Measurements from ENCODE around the gene TFCP2L1.
"Not testable (repeated sequence)": the region's sequence is repeated elsewhere in the genome, so short reads cannot be mapped to it uniquely, and the experiment has no call there.

Gene TFCP2L1

DNA sequence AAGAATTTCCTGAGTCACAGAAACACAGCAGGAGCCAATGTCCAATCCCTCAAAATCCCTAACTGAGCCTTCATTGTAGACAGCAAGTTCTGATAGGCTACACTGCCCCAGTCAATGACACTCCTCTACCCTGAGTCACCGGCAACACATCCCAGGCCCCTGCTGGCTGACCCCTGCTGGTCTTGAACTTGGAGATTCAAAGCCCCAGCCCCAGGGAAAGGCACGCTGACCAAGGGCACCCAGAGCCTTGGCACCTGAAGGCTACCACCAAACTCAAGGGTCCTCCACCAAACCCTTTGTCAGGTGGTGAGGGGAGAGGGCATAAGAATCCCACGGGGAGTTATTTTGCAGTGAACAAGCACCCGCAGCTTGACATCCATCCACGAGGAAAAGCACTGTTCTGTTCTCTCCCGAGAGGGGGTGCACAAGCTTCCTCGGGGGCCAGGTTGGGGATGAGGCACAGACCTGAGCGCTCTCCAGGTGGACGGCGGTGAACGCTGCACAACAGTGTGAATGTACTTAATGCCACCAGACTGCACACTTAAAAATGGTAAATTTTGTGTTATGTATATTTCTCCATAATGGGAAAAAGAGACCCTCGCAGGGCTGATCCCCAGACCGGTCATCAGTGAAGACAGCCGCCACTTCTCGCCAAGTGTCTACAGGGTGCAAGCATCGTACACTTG, 46.9 kb downstream of the TFCP2L1 start:
- H3K27ac Mint-ChIP-seq = no peak overlapping the region

DNA sequence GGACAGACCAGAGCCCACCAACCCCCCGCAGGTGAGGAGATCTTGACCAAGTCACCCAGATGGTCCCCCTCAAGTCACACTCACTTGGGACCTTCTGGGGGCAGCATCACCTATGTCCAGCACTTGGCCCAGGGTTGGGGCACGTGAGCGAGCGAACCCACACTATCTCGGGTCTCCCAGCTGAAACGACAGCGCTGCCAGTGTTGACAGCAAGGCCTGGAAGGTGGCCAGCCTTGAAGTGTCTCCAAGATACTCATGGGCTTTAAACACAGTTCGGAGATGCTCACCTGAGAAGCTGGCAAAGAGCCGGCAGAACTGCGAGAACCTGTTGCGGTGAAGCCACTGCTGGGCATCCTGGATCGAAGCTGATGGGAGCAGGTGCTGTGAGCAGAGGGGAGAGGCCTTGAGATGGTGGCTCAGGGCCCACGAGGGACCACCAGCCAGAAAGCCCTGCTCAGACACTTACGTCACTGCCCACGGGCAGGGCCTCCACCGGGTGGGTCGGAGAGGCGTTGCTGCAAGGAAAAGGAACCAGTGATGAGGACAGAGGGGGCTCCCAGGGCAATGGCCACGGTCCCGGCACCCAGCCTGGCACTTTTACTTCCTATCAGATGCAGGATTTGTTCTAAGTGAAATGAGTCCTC, 47.5 kb downstream of the TFCP2L1 start:
- H3K36me3 Mint-ChIP-seq = peaks cover 5% of the 10 kb centered on the region
- DNase-seq (ENCODE audit: low spot score in 2 of 2) (no peak), ATAC-seq (ENCODE audit: low read depth) (no peak)
- no peak overlapping the region for H3K4me3 Mint-ChIP-seq
- H3K9me3 Mint-ChIP-seq = no peaks in the 10 kb centered on the region
- H3K27ac Mint-ChIP-seq = no peak overlapping the region
- H3K27me3 Mint-ChIP-seq = no peaks in the 10 kb centered on the region
- H3K4me1 Mint-ChIP-seq = no peaks in the 10 kb centered on the region

More for the DNA sequence above, 46.9 kb downstream of the TFCP2L1 start:
- H3K27me3 Mint-ChIP-seq = no peaks in the 10 kb centered on the region
- no peaks in the 10 kb centered on the region for H3K4me1 Mint-ChIP-seq
- no peaks in the 10 kb centered on the region for H3K9me3 Mint-ChIP-seq
- DNase-seq (ENCODE audit: low spot score in 2 of 2) (no peak), ATAC-seq (ENCODE audit: low read depth) (no peak)
- peaks cover 5% of the 10 kb centered on the region for H3K36me3 Mint-ChIP-seq
- H3K4me3 Mint-ChIP-seq = no peak overlapping the region

DNA sequence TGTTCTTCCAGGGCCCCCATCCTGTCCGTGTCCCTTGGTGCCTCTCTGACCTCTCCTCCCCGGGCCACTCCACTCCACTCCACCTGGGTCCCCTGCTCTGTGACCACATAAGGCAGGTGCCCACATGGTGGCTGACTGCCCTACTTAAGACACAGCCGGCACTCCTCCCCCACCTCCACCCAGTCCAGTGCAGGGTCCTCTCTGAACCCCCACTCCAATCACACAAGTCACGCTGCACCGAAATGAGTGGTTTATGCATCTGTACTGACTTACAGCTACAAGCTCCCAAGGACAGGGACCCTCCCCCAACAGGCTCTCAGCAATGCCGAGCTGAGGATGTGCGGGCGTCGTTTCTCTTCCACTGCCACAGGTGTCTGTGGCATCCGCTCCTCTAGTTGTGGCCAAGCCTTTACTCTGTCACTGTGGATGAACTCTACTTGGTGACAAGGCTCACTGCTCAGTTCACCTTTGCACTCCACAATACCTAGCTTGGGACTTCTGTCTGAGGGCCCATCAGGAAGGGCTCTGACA, 48.3 kb downstream of the TFCP2L1 start:
- no peak for DNase-seq (ENCODE audit: low spot score in 2 of 2)
- Mint-ChIP-seq H3K4me1 (no peaks in the 10 kb centered on the region), H3K9me3 (no peaks in the 10 kb centered on the region), H3K27ac (no peak overlapping the region), H3K36me3 (peaks cover 5% of the 10 kb centered on the region), H3K4me3 (no peak overlapping the region), H3K27me3 (no peaks in the 10 kb centered on the region)
- no peak for ATAC-seq (ENCODE audit: low read depth)

DNA sequence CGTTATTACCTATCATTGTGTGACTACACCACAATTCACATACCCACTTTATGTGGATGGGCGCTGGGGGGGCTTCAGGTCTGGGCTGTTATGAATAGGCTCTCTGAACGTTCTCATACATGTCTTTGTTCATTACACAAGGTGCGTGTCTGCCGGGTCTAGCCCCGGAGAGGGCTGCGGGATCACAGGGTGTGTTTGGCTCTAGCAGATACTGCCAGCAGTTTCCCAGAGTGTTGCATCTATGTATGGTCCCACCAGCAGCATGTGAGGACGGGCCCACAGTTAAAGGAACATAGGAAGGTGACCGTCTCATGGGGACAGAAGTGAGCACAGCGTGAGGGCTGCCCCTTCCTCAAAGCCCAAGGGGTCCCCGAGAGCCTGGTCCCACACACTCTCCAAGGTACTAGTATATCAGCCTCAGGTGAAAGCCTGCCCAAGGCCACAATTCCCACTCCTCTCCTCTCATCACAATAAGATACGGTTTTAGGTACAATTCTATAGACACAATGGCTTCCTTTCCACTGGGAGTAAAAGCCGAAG, 48.8 kb downstream of the TFCP2L1 start:
- Mint-ChIP-seq H3K4me1 (no peaks in the 10 kb centered on the region), H3K9me3 (no peaks in the 10 kb centered on the region), H3K36me3 (peaks cover 4% of the 10 kb centered on the region), H3K27me3 (no peaks in the 10 kb centered on the region), H3K4me3 (no peak overlapping the region), H3K27ac (no peak overlapping the region)
- DNase-seq (ENCODE audit: low spot score in 2 of 2) (no peak), ATAC-seq (ENCODE audit: low read depth) (no peak)

- no peaks in the 10 kb centered on the region for H3K4me1 Mint-ChIP-seq
- no peak overlapping the region for H3K27ac Mint-ChIP-seq
- H3K36me3 Mint-ChIP-seq = peaks cover 4% of the 10 kb centered on the region
Observed at GRCh38 chr2:121235542-121235941, 49.5 kb downstream of the TFCP2L1 start.

GRCh38 chr2:121234791-121235190, 50.2 kb downstream of the TFCP2L1 start:
- peaks cover 4% of the 10 kb centered on the region for H3K36me3 Mint-ChIP-seq
- no peak overlapping the region for H3K4me3 Mint-ChIP-seq
- no peaks in the 10 kb centered on the region for H3K27me3 Mint-ChIP-seq
- H3K27ac Mint-ChIP-seq = no peak overlapping the region
- H3K4me1 Mint-ChIP-seq = no peaks in the 10 kb centered on the region
- DNase-seq (ENCODE audit: low spot score in 2 of 2) = no peak
- ATAC-seq (ENCODE audit: low read depth) = no peak
- no peaks in the 10 kb centered on the region for H3K9me3 Mint-ChIP-seq

More at GRCh38 chr2:121235542-121235941, 49.5 kb downstream of the TFCP2L1 start:
- no peaks in the 10 kb centered on the region for H3K27me3 Mint-ChIP-seq
- DNase-seq (ENCODE audit: low spot score in 2 of 2) = no peak
- H3K4me3 Mint-ChIP-seq = no peak overlapping the region
- no peaks in the 10 kb centered on the region for H3K9me3 Mint-ChIP-seq
- ATAC-seq (ENCODE audit: low read depth) = no peak

DNA sequence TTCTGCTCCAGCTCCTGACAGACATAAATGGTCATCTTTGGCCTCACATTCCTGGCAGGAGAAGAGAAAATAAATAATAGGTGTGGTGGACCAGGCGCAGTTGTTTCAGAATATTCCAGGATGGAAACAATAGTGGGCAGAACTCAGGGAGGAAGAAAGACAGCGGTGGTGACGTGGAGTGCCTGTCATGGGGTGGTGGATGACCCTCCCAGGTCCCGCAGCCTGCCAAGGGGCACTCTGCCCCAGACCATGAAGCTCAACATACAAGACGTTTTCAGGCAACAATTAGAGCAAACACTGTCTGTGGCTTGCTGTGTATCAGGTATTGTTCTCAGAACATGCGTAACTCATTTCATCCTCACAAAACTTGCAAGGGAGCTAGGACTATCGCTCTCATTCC, 50.9 kb downstream of the TFCP2L1 start:
- Mint-ChIP-seq H3K4me3 (no peak overlapping the region), H3K9me3 (no peaks in the 10 kb centered on the region), H3K4me1 (no peaks in the 10 kb centered on the region), H3K27ac (no peak overlapping the region), H3K36me3 (peaks cover under 1% of the 10 kb centered on the region), H3K27me3 (no peaks in the 10 kb centered on the region)
- DNase-seq (ENCODE audit: low spot score in 2 of 2) (no peak), ATAC-seq (ENCODE audit: low read depth) (no peak)

DNA sequence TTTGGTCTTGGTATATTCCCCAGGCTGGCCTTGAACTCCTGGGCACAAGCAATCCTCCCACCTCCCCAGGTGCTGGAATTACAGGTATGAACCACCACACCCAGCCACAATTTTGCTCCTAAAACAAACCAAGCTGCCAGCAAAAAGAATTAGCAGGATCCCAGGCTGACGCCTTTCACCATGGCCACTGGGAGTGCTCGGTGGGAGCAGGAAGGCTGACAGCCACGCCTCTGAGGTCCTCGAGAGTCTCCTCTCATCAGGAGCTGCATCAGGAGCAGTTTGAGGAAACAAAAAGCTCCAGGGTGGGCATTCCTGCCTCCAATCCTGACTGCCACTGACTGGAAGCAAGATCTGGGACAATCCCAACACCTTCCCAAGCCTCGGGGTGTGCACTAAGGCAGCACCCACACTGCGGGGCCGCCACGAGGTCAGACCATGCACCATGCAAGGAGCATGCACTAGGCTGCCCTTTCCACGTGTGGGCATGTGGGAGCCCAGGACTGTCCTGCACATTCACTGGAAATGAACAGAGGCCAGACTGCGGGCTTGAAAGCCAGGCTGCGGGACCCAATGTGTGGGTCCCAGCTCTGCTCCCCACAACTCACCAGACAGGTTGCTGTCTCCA, 51.4 kb downstream of the TFCP2L1 start:
- DNase-seq (ENCODE audit: low spot score in 2 of 2) (no peak), ATAC-seq (ENCODE audit: low read depth) (no peak)
- Mint-ChIP-seq H3K4me3 (no peak overlapping the region), H3K4me1 (no peaks in the 10 kb centered on the region), H3K9me3 (no peaks in the 10 kb centered on the region), H3K27ac (no peak overlapping the region), H3K36me3 (no peaks in the 10 kb centered on the region), H3K27me3 (no peaks in the 10 kb centered on the region)

DNA sequence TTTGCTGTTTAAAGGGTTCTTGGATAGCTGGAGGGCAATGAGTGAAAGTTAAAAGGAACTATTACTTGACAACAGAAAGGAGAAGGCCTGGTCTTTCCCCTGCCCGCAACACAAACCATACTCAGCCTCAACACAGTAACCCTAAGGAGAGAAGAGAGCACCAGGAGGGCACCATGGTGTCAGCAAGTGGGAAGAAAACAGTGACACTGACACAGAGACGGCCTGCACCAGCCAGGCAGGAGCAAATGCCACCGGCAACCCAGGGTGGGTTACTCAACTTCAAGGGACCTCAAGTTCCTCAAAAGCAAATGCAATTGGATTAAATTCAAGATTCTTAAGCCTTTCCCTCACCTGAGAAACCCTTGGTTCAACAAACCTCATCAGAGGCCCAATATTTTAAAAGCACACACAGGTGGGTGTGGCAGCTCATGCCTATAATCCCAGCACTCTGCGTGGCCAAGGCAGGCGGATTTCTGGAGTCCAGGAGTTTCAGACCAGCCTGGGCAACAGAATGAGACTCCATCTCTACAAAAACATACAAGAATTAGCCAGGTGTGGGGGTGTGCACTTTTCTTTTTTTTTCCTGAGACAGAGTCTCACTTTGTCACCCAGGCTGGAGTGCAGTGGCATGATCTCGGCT, 52.3 kb downstream of the TFCP2L1 start:
- ATAC-seq (ENCODE audit: low read depth) (no peak), DNase-seq (ENCODE audit: low spot score in 2 of 2) (no peak)
- no peaks in the 10 kb centered on the region for H3K36me3 Mint-ChIP-seq
- no peaks in the 10 kb centered on the region for H3K4me1 Mint-ChIP-seq
- H3K27ac Mint-ChIP-seq = no peak overlapping the region
- no peaks in the 10 kb centered on the region for H3K27me3 Mint-ChIP-seq
- H3K9me3 Mint-ChIP-seq = no peaks in the 10 kb centered on the region
- no peak overlapping the region for H3K4me3 Mint-ChIP-seq

DNA sequence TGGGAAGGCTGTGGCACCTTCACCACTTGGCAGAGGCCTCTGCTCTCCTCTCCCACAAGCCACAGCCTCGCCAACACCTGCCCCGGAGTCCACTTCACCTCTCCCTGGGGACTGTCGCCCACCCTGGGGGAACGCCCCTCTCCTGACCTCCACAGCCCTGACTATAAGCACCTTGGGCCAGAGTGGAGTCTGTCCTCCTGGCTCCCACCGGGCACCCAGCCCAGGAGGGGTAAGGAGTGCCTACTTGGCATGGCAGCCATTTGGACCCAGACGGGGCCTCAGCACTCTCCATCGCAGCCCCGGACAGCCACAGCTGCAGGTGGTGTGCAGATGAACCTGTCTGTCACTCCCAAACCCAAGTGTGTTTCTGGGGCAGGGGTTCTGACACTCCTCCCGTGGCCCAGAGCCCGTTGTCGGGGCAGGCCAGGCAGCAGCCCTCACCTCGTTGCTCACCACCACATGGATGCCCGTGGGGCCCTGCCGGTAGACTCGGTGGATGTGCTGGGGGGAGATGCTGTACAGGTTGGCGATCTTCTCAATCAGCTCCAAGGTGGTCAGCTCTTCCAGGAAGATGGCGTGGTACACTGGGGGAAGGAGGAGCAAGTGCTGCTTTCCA, 53.5 kb downstream of the TFCP2L1 start:
- no peaks in the 10 kb centered on the region for H3K27me3 Mint-ChIP-seq
- no peaks in the 10 kb centered on the region for H3K36me3 Mint-ChIP-seq
- no peaks in the 10 kb centered on the region for H3K9me3 Mint-ChIP-seq
- H3K27ac Mint-ChIP-seq = no peak overlapping the region
- H3K4me1 Mint-ChIP-seq = no peaks in the 10 kb centered on the region
- no peak overlapping the region for H3K4me3 Mint-ChIP-seq
- ATAC-seq (ENCODE audit: low read depth) (no peak), DNase-seq (ENCODE audit: low spot score in 2 of 2) (no peak)

DNA sequence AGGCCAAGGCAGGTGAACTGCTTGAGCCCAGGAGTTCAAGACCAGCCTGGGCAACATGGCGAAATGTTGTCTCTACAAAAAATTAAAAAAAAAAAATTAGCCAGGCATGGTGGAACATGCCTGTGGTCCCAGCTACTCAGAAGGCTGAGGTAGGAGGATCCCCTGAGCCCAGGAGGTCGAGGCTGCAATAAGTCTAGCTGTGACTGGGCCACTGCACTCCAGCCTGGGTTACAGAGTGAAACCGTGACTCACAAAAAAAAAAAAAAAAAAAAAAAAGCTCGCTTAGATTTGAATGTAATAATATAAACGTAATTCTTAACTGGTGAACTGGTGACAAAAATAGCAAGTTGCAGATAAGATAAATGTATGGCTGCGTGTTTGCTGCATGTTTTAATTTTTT, 56.5 kb downstream of the TFCP2L1 start:
- no peak for DNase-seq (ENCODE audit: low spot score in 2 of 2)
- no peak for ATAC-seq (ENCODE audit: low read depth)
- Mint-ChIP-seq H3K27me3 (no peaks in the 10 kb centered on the region), H3K36me3 (peaks cover under 1% of the 10 kb centered on the region), H3K9me3 (no peaks in the 10 kb centered on the region), H3K4me3 (no peak overlapping the region), H3K4me1 (no peaks in the 10 kb centered on the region), H3K27ac (no peak overlapping the region)

- not testable (repeated sequence) for ATAC-seq (ENCODE audit: low read depth); H3K4me1 Mint-ChIP-seq; DNase-seq (ENCODE audit: low spot score in 2 of 2); H3K9me3 Mint-ChIP-seq; H3K36me3 Mint-ChIP-seq; H3K27me3 Mint-ChIP-seq; H3K27ac Mint-ChIP-seq; H3K4me3 Mint-ChIP-seq
Observed at GRCh38 chr2:121227381-121228144, 57.4 kb downstream of the TFCP2L1 start.

DNA sequence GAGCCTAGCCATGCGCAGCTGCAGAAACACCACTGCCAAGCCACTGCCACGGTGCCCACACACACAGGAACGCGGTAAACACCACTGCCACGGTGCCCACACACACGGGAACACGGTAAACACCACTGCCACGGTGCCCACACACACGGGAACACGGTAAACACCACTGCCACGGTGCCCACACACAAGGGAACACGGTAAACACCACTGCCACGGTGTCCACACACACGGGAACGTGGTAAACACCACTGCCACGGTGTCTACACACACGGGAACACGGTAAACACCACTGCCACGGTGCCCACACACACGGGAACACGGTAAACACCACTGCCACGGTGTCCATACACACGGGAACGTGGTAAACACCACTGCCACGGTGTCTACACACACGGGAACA, 59.3 kb downstream of the TFCP2L1 start:
- not testable (repeated sequence) for H3K4me3 Mint-ChIP-seq; H3K27me3 Mint-ChIP-seq; ATAC-seq (ENCODE audit: low read depth); H3K4me1 Mint-ChIP-seq; DNase-seq (ENCODE audit: low spot score in 2 of 2); H3K27ac Mint-ChIP-seq; H3K9me3 Mint-ChIP-seq
- H3K36me3 Mint-ChIP-seq = peaks cover 10% of the 10 kb centered on the region

Data from memory B cell (primary cell).